IPS-15b (cell line): ENCODE measurements around the gene SIRT3.

Source experiments
- H3K27me3 ChIP-seq: one replicate; pipeline ENCODE4 v1.6.1; 2013; ENCODE audit warnings: low read length; ENCODE audit not compliant: control insufficient read depth, insufficient read depth
- H3K36me3 ChIP-seq: one replicate; pipeline ENCODE4 v1.6.1; 2013; ENCODE audit warnings: low read length; ENCODE audit not compliant: control insufficient read depth, insufficient read depth
- H3K4me1 ChIP-seq: one replicate; pipeline ENCODE4 v1.6.1; 2013; ENCODE audit warnings: mild to moderate bottlenecking, low read length; ENCODE audit not compliant: control insufficient read depth, insufficient read depth
- H3K4me3 ChIP-seq: one replicate; pipeline ENCODE4 v1.5.1; 2013; ENCODE audit warnings: low read depth, low read length
- H3K9ac ChIP-seq: one replicate; pipeline ENCODE4 v1.6.1; 2013; ENCODE audit warnings: low read depth, mild to moderate bottlenecking, low read length
- H3K9me3 ChIP-seq: one replicate; pipeline ENCODE4 v1.6.1; 2013; ENCODE audit warnings: mild to moderate bottlenecking, low read length; ENCODE audit not compliant: control insufficient read depth, insufficient read depth

The SIRT3 gene

DNA sequence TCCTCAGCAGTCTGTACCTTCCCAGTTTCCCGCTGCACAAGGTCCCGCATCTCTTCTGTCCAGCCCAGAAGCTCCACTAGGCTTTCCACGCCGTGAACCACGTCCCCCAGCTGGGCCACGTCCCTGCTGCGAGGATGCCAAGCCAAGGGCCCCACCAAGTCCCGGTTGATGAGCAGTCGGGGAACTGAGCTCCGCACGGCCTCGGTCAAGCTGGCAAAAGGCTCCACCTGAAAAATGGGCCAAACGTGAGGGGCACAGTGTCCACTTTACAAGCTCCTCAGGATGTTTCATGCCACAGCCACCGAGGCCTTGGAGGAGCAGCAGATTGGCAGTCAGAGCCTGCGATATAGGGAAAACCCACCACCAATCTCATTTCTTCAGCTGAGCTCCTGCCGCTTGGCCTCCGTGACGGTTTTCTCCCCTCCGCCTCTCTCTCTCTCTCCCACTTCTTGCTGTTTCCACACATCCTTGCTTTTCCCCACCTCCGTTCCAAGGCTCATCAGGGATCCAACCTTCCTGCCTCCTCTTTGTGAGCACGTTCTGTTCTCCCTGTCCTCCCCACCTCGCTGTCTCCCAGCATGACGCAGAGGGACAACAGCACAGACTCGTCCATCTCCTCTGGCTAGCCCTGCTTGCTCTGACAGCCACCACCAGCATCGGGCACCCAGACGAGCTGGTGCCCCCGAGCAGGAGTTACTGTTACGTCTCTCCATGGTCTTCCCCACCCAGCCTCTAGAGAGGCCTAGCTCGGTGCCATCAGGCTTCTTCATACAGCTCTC, 17.1 kb downstream of the SIRT3 start:
- H3K4me3 ChIP-seq: no peak overlapping the region
- H3K4me1 ChIP-seq: no peaks in the 10 kb centered on the region
- no peaks in the 10 kb centered on the region for H3K9me3 ChIP-seq
- no peaks in the 10 kb centered on the region for H3K27me3 ChIP-seq
- no peak overlapping the region for H3K9ac ChIP-seq
- peaks cover 13% of the 10 kb centered on the region for H3K36me3 ChIP-seq

DNA sequence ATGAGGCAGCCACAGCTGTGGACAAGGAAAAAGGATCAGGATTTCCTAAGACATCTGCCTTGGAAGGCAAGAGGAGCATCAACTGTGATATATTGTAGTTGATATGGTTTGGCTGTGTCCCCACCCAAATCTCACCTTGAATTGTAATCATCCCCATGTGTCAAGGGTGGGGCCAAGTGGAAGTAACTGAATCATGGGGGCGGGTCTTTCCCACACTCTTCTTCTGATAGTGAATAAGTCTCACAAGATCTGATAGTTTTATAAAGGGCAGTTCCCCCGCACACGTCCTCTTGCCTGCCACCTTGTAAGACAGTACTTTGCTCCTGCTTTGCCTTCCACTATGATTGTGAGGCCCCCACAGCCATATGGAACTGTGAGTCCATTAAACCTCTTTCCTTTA, 18.4 kb downstream of the SIRT3 start:
- peaks cover 16% of the 10 kb centered on the region for H3K36me3 ChIP-seq
- H3K27me3 ChIP-seq: no peaks in the 10 kb centered on the region
- H3K4me1 ChIP-seq: no peaks in the 10 kb centered on the region
- no peak overlapping the region for H3K9ac ChIP-seq
- no peak overlapping the region for H3K4me3 ChIP-seq
- no peaks in the 10 kb centered on the region for H3K9me3 ChIP-seq

DNA sequence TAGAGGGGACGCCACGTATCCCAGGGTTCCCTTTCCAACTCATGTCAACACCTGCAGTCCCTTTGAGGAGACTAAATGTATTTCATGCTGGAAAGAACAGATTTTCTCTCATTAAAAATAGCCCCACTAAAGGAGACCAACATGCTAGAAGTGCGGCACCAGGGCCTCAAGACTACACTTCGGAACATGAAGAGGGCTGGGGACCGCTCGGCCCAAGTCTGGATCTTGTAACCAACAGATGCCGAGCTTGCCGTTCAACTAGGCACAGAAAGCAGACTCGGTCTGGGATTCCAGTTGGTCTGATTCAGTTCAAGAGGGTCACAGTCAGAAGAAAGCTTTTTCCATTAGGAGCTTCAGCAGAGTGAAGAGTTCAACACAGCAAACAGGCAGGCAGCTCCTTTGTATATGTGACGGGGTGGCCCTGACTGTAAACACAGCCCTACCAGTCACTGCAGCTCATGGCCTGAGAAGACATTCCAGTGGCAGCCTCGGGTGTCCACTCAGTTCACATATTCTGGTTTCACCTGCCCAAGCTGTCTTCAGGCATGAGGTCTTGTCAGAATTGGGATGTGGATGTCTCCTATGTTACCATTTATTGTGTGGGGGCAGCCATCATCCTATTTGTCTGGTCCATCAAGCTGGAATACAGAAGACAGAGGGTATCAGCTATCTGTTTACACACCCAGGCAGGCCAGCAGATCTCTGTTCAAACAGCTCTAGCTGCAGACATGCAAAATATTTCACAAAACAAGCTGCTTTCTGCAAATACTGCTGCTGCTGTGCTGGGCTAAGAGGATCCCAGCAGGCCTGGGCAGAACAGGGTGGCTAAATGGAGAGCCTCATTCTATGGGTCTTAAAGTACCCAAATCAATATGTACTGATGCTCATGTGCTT, 19.8 kb downstream of the SIRT3 start:
- H3K4me1 ChIP-seq: no peaks in the 10 kb centered on the region
- H3K9ac ChIP-seq: no peak overlapping the region
- no peaks in the 10 kb centered on the region for H3K27me3 ChIP-seq
- H3K36me3 ChIP-seq: peaks cover 29% of the 10 kb centered on the region
- no peaks in the 10 kb centered on the region for H3K9me3 ChIP-seq
- no peak overlapping the region for H3K4me3 ChIP-seq

DNA sequence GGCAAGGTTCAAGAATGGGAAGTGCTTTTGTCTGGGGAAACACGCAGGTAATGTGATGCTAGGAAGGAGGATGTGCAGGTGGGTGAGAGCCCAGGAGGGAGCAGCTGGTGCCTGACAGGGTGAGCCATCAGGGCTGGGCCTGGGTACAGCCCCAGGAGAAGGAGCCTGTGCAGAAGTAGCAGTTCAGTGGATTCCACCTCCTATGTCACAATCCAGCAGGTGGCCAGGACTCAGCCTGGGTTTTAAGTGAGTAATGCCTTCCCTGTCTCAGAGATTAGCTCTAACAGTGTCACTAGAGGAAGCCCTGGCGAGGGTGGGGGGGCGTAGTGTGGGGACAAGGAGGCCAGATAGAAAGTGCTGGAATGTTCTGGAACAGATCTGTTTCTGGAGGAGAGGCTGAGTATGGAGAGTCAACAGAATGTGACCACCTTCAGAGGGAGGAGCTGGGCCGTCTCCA, 20.5 kb downstream of the SIRT3 start:
- Histone ChIP-seq H3K27me3 (no peaks in the 10 kb centered on the region), H3K4me1 (no peaks in the 10 kb centered on the region), H3K36me3 (peaks cover 36% of the 10 kb centered on the region), H3K9me3 (no peaks in the 10 kb centered on the region), H3K9ac (no peak overlapping the region), H3K4me3 (no peak overlapping the region)

DNA sequence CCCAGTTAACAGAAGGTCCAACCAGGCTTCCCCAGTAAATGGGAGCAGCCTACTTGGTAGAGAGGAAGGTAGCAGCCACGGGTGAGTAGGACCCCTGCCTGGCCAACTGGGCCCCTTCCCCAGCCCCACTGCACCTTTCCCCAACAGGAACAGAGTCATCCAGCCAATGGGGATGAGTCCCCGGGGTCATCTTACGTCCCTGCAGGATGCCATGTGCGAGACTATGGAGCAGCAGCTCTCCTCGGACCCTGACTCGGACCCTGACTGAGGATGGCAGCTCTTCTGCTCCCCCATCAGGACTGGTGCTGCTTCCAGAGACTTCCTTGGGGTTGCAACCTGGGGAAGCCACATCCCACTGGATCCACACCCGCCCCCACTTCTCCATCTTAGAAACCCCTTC, 22.1 kb downstream of the SIRT3 start:
- Histone ChIP-seq H3K36me3 (peaks cover 49% of the 10 kb centered on the region), H3K4me1 (peaks cover 2% of the 10 kb centered on the region), H3K9me3 (no peaks in the 10 kb centered on the region), H3K9ac (no peak overlapping the region), H3K4me3 (no peak overlapping the region), H3K27me3 (no peaks in the 10 kb centered on the region)

DNA sequence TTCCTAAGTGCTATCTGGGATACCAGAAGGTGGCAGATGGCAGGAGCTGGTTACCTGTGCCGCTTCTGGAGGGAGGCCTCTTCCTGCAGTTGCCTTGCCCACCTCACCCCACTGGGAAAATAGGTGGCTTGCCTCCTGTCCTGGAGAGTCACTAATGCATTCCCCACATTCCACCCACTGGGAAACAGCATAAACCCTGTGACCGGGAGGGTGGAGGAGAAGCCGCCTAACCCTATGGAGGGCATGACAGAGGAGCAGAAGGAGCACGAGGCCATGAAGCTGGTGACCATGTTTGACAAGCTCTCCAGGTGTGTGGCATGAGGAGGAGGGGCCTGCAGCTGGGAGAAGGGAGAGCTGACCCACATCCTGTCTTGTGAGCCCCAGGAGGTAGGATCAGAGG, 23.0 kb downstream of the SIRT3 start:
- Histone ChIP-seq H3K27me3 (no peaks in the 10 kb centered on the region), H3K36me3 (peaks cover 49% of the 10 kb centered on the region), H3K9me3 (no peaks in the 10 kb centered on the region), H3K4me3 (no peak overlapping the region), H3K9ac (no peak overlapping the region), H3K4me1 (peaks cover 2% of the 10 kb centered on the region)

DNA sequence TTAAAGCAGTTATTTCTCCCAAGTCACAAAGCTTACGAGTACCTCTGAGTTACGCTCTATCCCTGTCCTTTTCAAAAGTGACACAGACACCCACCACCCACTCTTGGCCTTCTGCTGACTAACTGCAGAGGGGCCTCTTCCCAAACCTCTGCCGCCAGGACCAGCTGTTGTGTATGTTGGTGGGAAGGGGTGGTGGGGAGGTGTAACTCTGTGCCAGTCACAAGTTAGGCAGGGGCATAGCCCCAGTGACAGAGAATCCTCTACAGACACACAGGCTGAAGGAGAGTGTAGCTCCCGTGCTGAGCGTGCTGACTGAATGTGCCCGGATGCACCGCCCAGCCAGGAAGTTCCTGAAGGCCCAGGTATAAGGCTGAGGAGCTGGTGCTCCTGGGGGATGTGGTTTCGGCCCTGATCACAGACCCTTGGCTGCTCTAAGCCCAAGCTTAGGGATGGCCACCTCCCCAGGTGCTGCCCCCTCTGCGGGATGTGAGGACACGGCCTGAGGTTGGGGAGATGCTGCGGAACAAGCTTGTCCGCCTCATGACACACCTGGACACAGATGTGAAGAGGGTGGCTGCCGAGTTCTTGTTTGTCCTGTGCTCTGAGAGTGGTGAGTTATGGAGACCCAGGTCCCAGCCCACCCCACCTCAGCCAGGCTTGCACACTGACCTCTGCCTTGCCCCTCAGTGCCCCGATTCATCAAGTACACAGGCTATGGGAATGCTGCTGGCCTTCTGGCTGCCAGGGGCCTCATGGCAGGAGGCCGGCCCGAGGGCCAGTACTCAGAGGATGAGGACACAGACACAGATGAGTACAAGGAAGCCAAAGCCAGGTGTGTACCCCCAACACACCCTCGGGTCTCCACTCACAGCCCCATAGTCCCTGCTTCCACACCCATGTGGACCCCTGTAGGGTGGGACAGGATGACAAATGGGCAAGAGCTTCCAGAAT, 23.7 kb downstream of the SIRT3 start:
- Histone ChIP-seq H3K4me1 (peaks cover 2% of the 10 kb centered on the region), H3K9me3 (no peaks in the 10 kb centered on the region), H3K4me3 (no peak overlapping the region), H3K27me3 (no peaks in the 10 kb centered on the region), H3K36me3 (peaks cover 49% of the 10 kb centered on the region), H3K9ac (no peak overlapping the region)

DNA sequence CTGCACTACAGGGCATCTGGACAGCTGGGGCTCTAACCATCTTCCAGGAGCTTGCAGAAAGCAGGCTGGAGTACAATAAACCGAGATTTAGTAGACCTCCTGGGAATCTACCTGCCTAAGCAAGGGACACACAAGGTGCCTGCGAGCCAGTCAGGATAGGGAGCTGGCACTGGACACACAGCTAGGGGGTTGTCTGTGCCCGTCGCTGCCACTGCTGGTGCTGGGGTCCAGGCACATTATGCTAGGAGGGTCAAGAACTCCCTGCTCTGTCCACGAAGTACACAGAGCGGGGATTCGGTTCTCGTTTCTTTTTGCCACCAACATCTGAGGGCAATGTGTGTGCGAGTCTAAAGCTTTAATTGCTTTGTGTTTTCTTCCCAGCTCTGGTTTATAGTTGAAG, 24.4 kb downstream of the SIRT3 start:
- Histone ChIP-seq H3K36me3 (peaks cover 53% of the 10 kb centered on the region), H3K9me3 (no peaks in the 10 kb centered on the region), H3K9ac (no peak overlapping the region), H3K4me3 (no peak overlapping the region), H3K27me3 (no peaks in the 10 kb centered on the region), H3K4me1 (peaks cover 2% of the 10 kb centered on the region)

DNA sequence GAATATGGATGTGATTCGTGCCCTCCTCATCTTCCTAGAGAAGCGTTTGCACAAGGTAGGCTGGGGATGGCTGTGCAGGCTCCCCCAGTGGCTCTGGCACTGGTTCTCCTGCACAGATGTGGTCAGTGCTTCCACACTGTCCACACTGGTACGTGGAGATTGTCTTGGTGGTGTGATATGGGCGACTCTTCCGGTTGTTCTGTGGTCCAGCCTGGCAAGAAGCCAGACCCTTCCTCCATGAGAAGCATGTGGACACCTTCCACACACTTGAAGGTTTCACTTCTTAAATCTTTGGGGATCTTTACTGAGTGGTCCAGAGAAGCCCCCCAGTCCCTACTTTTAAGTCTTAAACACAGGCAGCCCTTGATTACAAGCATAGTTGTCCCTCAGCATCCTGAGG, 24.8 kb downstream of the SIRT3 start:
- H3K9ac ChIP-seq: no peak overlapping the region
- H3K36me3 ChIP-seq: peaks cover 54% of the 10 kb centered on the region
- no peaks in the 10 kb centered on the region for H3K27me3 ChIP-seq

DNA sequence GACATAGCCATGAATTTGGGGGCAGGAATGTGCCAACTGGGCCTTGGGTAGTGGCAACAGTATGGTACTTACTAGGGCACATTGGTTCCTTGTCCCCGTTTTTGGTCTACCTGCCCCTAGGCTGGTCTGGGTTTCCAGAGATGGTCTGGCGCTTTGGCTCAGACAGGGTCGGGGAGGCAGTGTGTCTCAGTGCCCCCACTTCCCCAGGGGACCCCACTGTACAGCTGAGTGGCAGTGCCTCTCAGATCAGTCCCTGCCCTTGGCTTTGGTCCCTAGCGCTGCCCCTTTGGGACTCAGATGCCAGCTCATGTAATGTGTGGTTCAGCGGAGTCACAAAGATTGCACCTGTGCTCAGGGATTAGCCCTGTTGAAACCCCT, 25.4 kb downstream of the SIRT3 start:
- H3K9me3 ChIP-seq: no peaks in the 10 kb centered on the region
- no peak overlapping the region for H3K9ac ChIP-seq
- H3K4me1 ChIP-seq: peaks cover 2% of the 10 kb centered on the region
- H3K4me3 ChIP-seq: no peak overlapping the region
- H3K36me3 ChIP-seq: peaks cover 54% of the 10 kb centered on the region
- no peaks in the 10 kb centered on the region for H3K27me3 ChIP-seq

More for the DNA sequence above, 24.8 kb downstream of the SIRT3 start:
- Histone ChIP-seq H3K4me1 (peaks cover 2% of the 10 kb centered on the region), H3K9me3 (no peaks in the 10 kb centered on the region), H3K4me3 (no peak overlapping the region)

DNA sequence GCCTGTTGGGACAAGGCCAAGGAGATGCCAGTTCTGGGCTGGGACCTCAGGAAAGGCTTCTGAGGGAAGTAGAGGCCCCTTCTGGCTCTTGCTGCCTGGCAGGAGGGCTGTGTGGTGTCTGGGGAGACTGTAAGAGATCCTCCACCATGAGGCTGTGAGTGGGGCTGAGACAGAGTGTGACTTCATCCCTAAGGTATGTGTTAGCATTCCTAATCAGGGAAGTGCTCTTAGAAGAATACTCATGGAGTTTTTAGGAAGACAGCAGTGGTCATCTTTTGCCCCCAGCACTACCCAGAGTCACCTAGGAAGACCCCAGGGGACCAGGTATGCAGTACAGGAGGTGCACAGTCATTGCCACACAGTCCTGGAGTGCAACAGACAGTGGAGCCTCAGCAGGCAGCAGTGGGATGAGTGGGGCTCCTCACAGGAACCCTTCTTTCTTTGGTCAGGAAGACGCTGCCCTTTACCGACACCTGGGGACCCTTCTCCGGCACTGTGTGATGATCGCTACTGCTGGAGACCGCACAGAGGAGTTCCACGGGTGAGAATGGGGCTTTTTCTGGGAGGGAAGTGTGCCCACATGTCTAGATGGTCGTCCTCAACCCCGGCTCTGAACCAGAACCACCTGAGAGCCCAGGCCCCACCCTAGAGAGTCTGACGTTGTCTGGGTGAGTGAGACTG, 25.9 kb downstream of the SIRT3 start:
- no peaks in the 10 kb centered on the region for H3K9me3 ChIP-seq
- H3K27me3 ChIP-seq: no peaks in the 10 kb centered on the region
- H3K9ac ChIP-seq: no peak overlapping the region
- peaks cover 2% of the 10 kb centered on the region for H3K4me1 ChIP-seq
- H3K36me3 ChIP-seq: peaks cover 58% of the 10 kb centered on the region
- H3K4me3 ChIP-seq: no peak overlapping the region
